GM12891 (cell line): ENCODE data around the gene MSI2.

Source experiments
- POLR2A ChIP-seq: IDR thresholded peaks from 2 replicates; pipeline ENCODE4 v1.6.1; 2011; ENCODE audit warnings: low read depth, low read length, control low read depth
- POLR2AphosphoS5 ChIP-seq: IDR thresholded peaks from 2 replicates; pipeline ENCODE4 v1.6.1; 2011; ENCODE audit warnings: low read depth, low read length, control low read depth
- POU2F2 ChIP-seq: IDR thresholded peaks from 2 replicates; pipeline ENCODE4 v1.6.1; 2011; ENCODE audit warnings: low read depth, mild to moderate bottlenecking, control low read depth, low read length, moderate library complexity
- TAF1 ChIP-seq: IDR thresholded peaks from 2 replicates; pipeline ENCODE4 v1.6.1; 2011; ENCODE audit warnings: low read depth, low read length, control low read depth

DNA sequence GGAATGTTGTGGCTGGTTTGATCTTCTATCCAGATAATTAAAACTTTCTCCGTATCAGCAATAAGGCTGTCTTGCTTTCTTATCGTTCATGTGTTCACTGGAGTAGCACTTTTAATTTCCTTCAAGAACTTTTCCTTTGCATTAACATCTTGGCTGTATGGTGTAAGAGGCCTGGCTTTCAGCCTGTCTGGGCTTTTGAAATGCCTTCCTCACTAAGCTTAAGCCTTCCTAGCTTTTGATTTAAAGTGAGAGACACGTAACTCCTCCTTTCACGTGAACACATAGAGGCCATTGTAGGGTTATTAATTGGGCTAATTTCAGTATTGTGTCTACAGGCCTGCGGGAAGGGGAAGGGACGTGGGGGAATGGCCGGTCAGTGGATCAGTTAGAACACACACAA lies 42.9 kb downstream of the MSI2 start:
- TF ChIP-seq TAF1 (no peak), POLR2AphosphoS5 (no peak), POLR2A (no peak), POU2F2 (no peak)
